K562 (cell line): ENCODE measurements around the gene OSM. TPM values are rescaled to one million over a fixed set of nuclear protein-coding genes. Genes with fewer than 3 reads are reported as not detected.

Source experiments
- ATAC-seq: fragments of 200-7000 bp; cut with Tn5 transposase; 3 replicates; pipeline ENCODE4 v1.9.1; 2020; ENCODE audit warnings: moderate library complexity
- BruUV-seq: library from RNA; stranded (reverse); fragments of 400-500 nt; replicated peaks from 2 replicates; lab custom pipeline; 2021; lab: Mats Ljungman, UMichigan
- CTCF ChIA-PET: fragments of 300-600 bp; formaldehyde crosslinking; extraction: SDS; loops from one replicate; lab custom pipeline; 2021; ENCODE audit warnings: low intra/inter-chr PET ratio; lab: Yijun Ruan, JAX
- POLR2A ChIA-PET: fragments of 300-600, 350-650 bp; sonication (Branson Sonifier 250); formaldehyde crosslinking; extraction: SDS; loops from one replicate; lab custom pipeline; 2021; ENCODE audit warnings: antibody characterized with exemption, inconsistent platforms; lab: Yijun Ruan, JAX
- DNase-seq, 4 experiments: peaks; one replicate each; pipeline versions ENCODE4 v3.0.0 to v3.0.0-alpha.2; 2011 to 2018; ENCODE audit warnings: low spot score in 3 of 4, mixed read lengths in 3 of 4; ENCODE audit errors: extremely low read depth in 1 of 4
- FAIRE-seq: peaks from 2 replicates; lab custom pipeline; 2011; peaks lifted over from hg19 to GRCh38; lab: Jason Lieb, UNC
- H2AFZ ChIP-seq: 2 replicates; pipeline ENCODE4 v1.6.0; 2011; ENCODE audit warnings: low read depth, low read length, control low read depth, inconsistent platforms
- H3K27ac ChIP-seq: fragments of 200-600 bp; 3 replicates; pipeline ENCODE4 v1.8.0; 2011; ENCODE audit warnings: low read depth, mild to moderate bottlenecking, control low read depth, inconsistent platforms, low read length, moderate library complexity, mixed read lengths; ENCODE audit errors: extremely low read depth
- H3K27me3 ChIP-seq, 2 experiments: fragments of 300-600 bp in 1 of 2; 2 replicates in 1 of 2; 3 replicates in 1 of 2; pipeline versions ENCODE4 v1.6.0 to v1.8.0; 2011; ENCODE audit warnings: inconsistent platforms in 2 of 2, low read length in 2 of 2, mild to moderate bottlenecking in 1 of 2, mixed read lengths in 1 of 2, moderate library complexity in 1 of 2; ENCODE audit not compliant: control insufficient read depth in 2 of 2, insufficient read depth in 2 of 2
- H3K36me3 ChIP-seq: fragments of 300-600 bp; 3 replicates; pipeline ENCODE4 v1.8.0; 2011; ENCODE audit warnings: mild to moderate bottlenecking, low read length, inconsistent platforms; ENCODE audit not compliant: control insufficient read depth, insufficient read depth
- H3K4me1 ChIP-seq, 2 experiments: fragments of 200-600 bp in 1 of 2; replicated peaks in 1 of 2; 2 replicates in 1 of 2; 3 replicates in 1 of 2; pipeline versions ENCODE4 v1.5.1 to v1.8.0; 2011; ENCODE audit warnings: inconsistent platforms in 2 of 2, low read length in 2 of 2, mild to moderate bottlenecking in 1 of 2, mixed read lengths in 1 of 2, moderate library complexity in 1 of 2; ENCODE audit not compliant: control insufficient read depth in 2 of 2, insufficient read depth in 2 of 2
- H3K4me2 ChIP-seq: 2 replicates; pipeline ENCODE4 v1.6.1; 2011; ENCODE audit warnings: low read length, control low read depth, inconsistent platforms, mixed read lengths; ENCODE audit not compliant: insufficient read depth
- H3K4me3 ChIP-seq: fragments of 200-600 bp; sonication (generic), shearing (Covaris generic); 2 replicates; pipeline ENCODE4 v1.5.1; 2016; ENCODE audit warnings: control low read depth, inconsistent platforms
- H3K79me2 ChIP-seq: fragments of 200-600 bp; 3 replicates; pipeline ENCODE4 v1.8.0; 2011; ENCODE audit warnings: low read length, inconsistent platforms; ENCODE audit not compliant: control insufficient read depth, insufficient read depth
- H3K9ac ChIP-seq, 2 experiments: 2 replicates each; pipeline versions ENCODE4 v1.6.0 to v1.6.1; 2011; ENCODE audit warnings: low read depth in 2 of 2, low read length in 2 of 2, control low read depth in 1 of 2, inconsistent platforms in 1 of 2, mild to moderate bottlenecking in 1 of 2, mixed read lengths in 1 of 2; ENCODE audit not compliant: insufficient read depth in 1 of 2
- H3K9me1 ChIP-seq: one replicate; pipeline ENCODE4 v1.6.0; 2011; ENCODE audit warnings: inconsistent platforms, mild to moderate bottlenecking, low read length, moderate library complexity; ENCODE audit not compliant: control insufficient read depth, insufficient read depth
- H3K9me3 ChIP-seq: replicated peaks from 2 replicates; pipeline ENCODE4 v1.5.1; 2011; ENCODE audit warnings: low read depth, low read length, inconsistent platforms; ENCODE audit not compliant: control insufficient read depth, insufficient read depth
- H4K20me1 ChIP-seq: replicated peaks from 2 replicates; pipeline ENCODE4 v1.6.1; 2011; ENCODE audit warnings: low read length, inconsistent platforms, mixed read lengths; ENCODE audit not compliant: control insufficient read depth, insufficient read depth
- ARID2 ChIP-seq: fragments of 450-650 bp; IDR thresholded peaks from 2 replicates; pipeline ENCODE4 v1.6.1; 2017; ENCODE audit warnings: antibody characterized with exemption, mild to moderate bottlenecking
- CBX5 ChIP-seq: IDR thresholded peaks from 2 replicates; pipeline ENCODE4 v1.6.1; 2014; ENCODE audit warnings: low read depth, borderline replicate concordance
- EP400 ChIP-seq: fragments of 450-650 bp; IDR thresholded peaks from 2 replicates; pipeline ENCODE4 v1.6.1; 2017; ENCODE audit warnings: antibody characterized with exemption, mild to moderate bottlenecking, moderate library complexity
- HIVEP1 ChIP-seq: fragments of 250-450 bp; sonication (Bioruptor Pico); IDR thresholded peaks from 2 replicates; pipeline ENCODE4 v1.4.0; 2020; ENCODE audit warnings: mild to moderate bottlenecking
- KAT2B ChIP-seq: IDR thresholded peaks from one replicate; pipeline ENCODE4 v1.6.1; 2012; ENCODE audit warnings: low read depth, mild to moderate bottlenecking, control low read depth, inconsistent platforms, low read length, moderate library complexity
- POLR2G ChIP-seq: fragments of 200-400 bp; formaldehyde crosslinking; IDR thresholded peaks from 2 replicates; pipeline ENCODE4 v1.6.1; 2017; ENCODE audit warnings: low read depth, mild to moderate bottlenecking, antibody characterized with exemption, low read length, moderate library complexity
- PURB ChIP-seq: sonication (generic); formaldehyde crosslinking; IDR thresholded peaks from 2 replicates; pipeline ENCODE4 v1.9.0; 2021; ENCODE audit warnings: low read depth, mild to moderate bottlenecking, missing genetic modification reagents
- USF2 ChIP-seq: sonication (generic); formaldehyde crosslinking; IDR thresholded peaks from 2 replicates; pipeline ENCODE4 v1.5.0; 2020; ENCODE audit warnings: missing genetic modification reagents
- ZNF507 ChIP-seq: conservative IDR thresholded peaks from 2 replicates; pipeline ENCODE4 v1.6.1; 2017; ENCODE audit warnings: missing genetic modification characterization, missing compliant biosample characterization
- WGBS: fragments of 100-300 bp; shearing (Covaris generic); methylation state at CpG from one replicate; pipeline ENCODE4 v1.1.6; 2016; ENCODE audit warnings: low coverage, mixed read lengths; ENCODE audit not compliant: insufficient coverage; ENCODE audit errors: missing lambda C conversion rate; 5-methylcytosine and 5-hydroxymethylcytosine counted together
- in situ Hi-C: fragments of 300-500 bp; cut with MboI; formaldehyde crosslinking; loops from 4 replicates; pipeline ENCODE4 v1.15.0; 2018; ENCODE audit warnings: inconsistent platforms, mixed read lengths
- intact Hi-C: fragments of 100-400 bp; cut with micrococcal nuclease; formaldehyde crosslinking; loops from 2 replicates; pipeline ENCODE4 v1.14.2; 2022
- polyA plus RNA-seq, 8 experiments: library from polyadenylated mRNA; depleted of rRNA in 4 of 8; stranded (reverse) in 5 of 8; unstranded in 3 of 8; fragments of >200 nt; fragmentation: Nextera tagmentation in 2 of 8; fragmentation: Illumina TruSeq in 1 of 8; extraction: Ambion mirVana in 2 of 8; extraction: Trizol in 1 of 8; gene quantifications; 2 replicates each; pipeline versions ENCODE4 v1.2.1 to v1.2.3, GENCODE V29; 2011 to 2014; ENCODE audit warnings: inconsistent platforms in 1 of 8, missing spikeins in 1 of 8
- total RNA-seq, 7 experiments: library from RNA; depleted of rRNA in 6 of 7; stranded (reverse); fragments of >200 nt in 6 of 7; fragmentation: Illumina TruSeq in 2 of 7; extraction: Trizol in 2 of 7; gene quantifications; 2 replicates each; pipeline versions ENCODE4 v1.2.1 to v1.2.3, GENCODE V29; 2011 to 2021; ENCODE audit warnings: low replicate concordance in 1 of 7

Gene OSM
- total and polyA plus RNA-seq, 9 of the 15 experiments (the other 6 are each of a cell fraction or from before 2014, with no cell fraction given), result 0.22 TPM; not detected in 8

GRCh38 chr22:30248484-30248883 is 18.2 kb downstream of the OSM start:
- no peaks in the 10 kb centered on the region for H4K20me1 ChIP-seq
- DNase-seq (no peak), ATAC-seq (no peak), FAIRE-seq (no peak)
- H2AFZ ChIP-seq, result no peak overlapping the region
- no peak overlapping the region for H3K9ac ChIP-seq
- H3K9me1 ChIP-seq, result no peaks in the 10 kb centered on the region
- no peaks in the 10 kb centered on the region for H3K9me3 ChIP-seq
- in situ Hi-C loops (no loop called here), intact Hi-C loops (no loop called here)
- H3K4me3 ChIP-seq, result no peak overlapping the region
- no TSS peak for BruUV-seq
- H3K4me1 ChIP-seq, result peaks cover 0 to 36% of the 10 kb centered on the region in 2 experiments; a peak in 2 of 5 replicates
- no peaks in the 10 kb centered on the region for H3K79me2 ChIP-seq
- 0% methylated on average over 4 of the region's 6 CpGs for WGBS
- peaks cover 0 to 35% of the 10 kb centered on the region in 2 experiments; a peak in 2 of 5 replicates for H3K27me3 ChIP-seq
- no peak overlapping the region for H3K27ac ChIP-seq
- ChIA-PET POLR2A (no interaction called here), CTCF (no interaction called here)
- TF ChIP-seq ARID2, result no peak
- no peak for TF ChIP-seq ZNF507 (tag)
- no peak for TF ChIP-seq USF2 (CRISPR knock-in tag)
- no peak for TF ChIP-seq CBX5
- no peak for TF ChIP-seq PURB (CRISPR knock-in tag)
- no peak for TF ChIP-seq KAT2B
- no peak for TF ChIP-seq HIVEP1 (CRISPR knock-in tag)
- TF ChIP-seq POLR2G, result no peak
- no peak for TF ChIP-seq EP400
- no peaks in the 10 kb centered on the region for H3K36me3 ChIP-seq
- no peak overlapping the region for H3K4me2 ChIP-seq
